Right cardiac atrium (tissue), 5 donors: ENCODE data around the gene OR4E2. TPM values are rescaled to one million over a fixed set of nuclear protein-coding genes. Genes with fewer than 3 reads are reported as not detected.
"Not testable (repeated sequence)": the region's sequence is repeated elsewhere in the genome, so short reads cannot be mapped to it uniquely, and the experiment has no call there.

Experiments used
- ATAC-seq, 2 donors: fragments of 200-7000 bp; cut with Tn5 transposase; one replicate each; pipeline versions ENCODE4 v1.8.0 to v1.9.1; 2020; ENCODE audit warnings: moderate library complexity in 2 of 2, mild to moderate bottlenecking in 1 of 2
- DNase-seq, 3 donors: peaks; one replicate each; pipeline ENCODE4 v3.0.0-alpha.2; 2020
- H3K27ac ChIP-seq: one replicate; pipeline ENCODE4 v1.5.1; 2013; ENCODE audit warnings: mild to moderate bottlenecking, low read length, control low read depth, moderate library complexity
- H3K27me3 ChIP-seq: one replicate; pipeline ENCODE4 v1.6.1; 2013; ENCODE audit not compliant: control insufficient read depth, insufficient read depth
- H3K4me1 ChIP-seq: one replicate; pipeline ENCODE4 v1.6.1; 2013; ENCODE audit warnings: low read length; ENCODE audit not compliant: control insufficient read depth, insufficient read depth
- H3K4me3 ChIP-seq: one replicate; pipeline ENCODE4 v1.5.1; 2013; ENCODE audit warnings: low read length, control low read depth
- H3K9me3 ChIP-seq: one replicate; pipeline ENCODE4 v1.6.1; 2013; ENCODE audit warnings: low read length; ENCODE audit not compliant: control insufficient read depth
- WGBS: extraction: QIAGEN DNeasy Blood & Tissue Kit; methylation state at CpG from one replicate; pipeline ENCODE4 v1.1.7; 2013; 5-methylcytosine and 5-hydroxymethylcytosine counted together
- intact Hi-C, 4 donors: fragments of 100-400 bp; cut with DNase I; formaldehyde crosslinking; loops; one replicate each; pipeline versions ENCODE4 v1.11.0 to v1.14.0; 2022 to 2023
- polyA plus RNA-seq: library from polyadenylated mRNA; stranded (reverse); fragments of 200-250 nt; gene quantifications from one replicate; pipeline ENCODE4 v1.2.3, GENCODE V29; 2013
- total RNA-seq, 4 donors: library from RNA; stranded (reverse); fragmentation: NEBNext Ultra II Directional; extraction: Animal tissue kit (Norgen Biotek cat#: 25700); gene quantifications; one replicate each; pipeline ENCODE4 v1.2.1, GENCODE V29; 2021
- donor health status: healthy with polysubstance abuse.
- donor health status: DM: no; HTN: yes; CAD: no.
- donor health status: DM: no; HTN: no; CAD: no.
- donor health status: DM: no; HTN: yes; CAD: no; lungs with severe emphysema.
- donor health status: DM: yes; HTN: yes; CAD: no.

The OR4E2 gene
- total and polyA plus RNA-seq, 5 donors = not detected

GRCh38 chr14:21697662-21698061 is 44.0 kb downstream of the OR4E2 start:
- intact Hi-C loops, H3K27me3 ChIP-seq, H3K9me3 ChIP-seq, H3K27ac ChIP-seq, H3K4me3 ChIP-seq, H3K4me1 ChIP-seq, ATAC-seq: not testable (repeated sequence)
- DNase-seq = peak in 1 of 3 donors; percentile 41
- 90% methylated on average over 33 of the region's 33 CpGs for WGBS

GRCh38 chr14:21698538-21698937 is 44.9 kb downstream of the OR4E2 start:
- H3K4me1 ChIP-seq, H3K4me3 ChIP-seq, H3K9me3 ChIP-seq, intact Hi-C loops, DNase-seq, H3K27me3 ChIP-seq, H3K27ac ChIP-seq, ATAC-seq: not testable (repeated sequence)
- WGBS = 62% methylated on average over 2 of the region's 3 CpGs

- ATAC-seq (no peak), DNase-seq (no peak)
- Histone ChIP-seq H3K4me3 (no peak overlapping the region), H3K27ac (no peak overlapping the region), H3K9me3 (peaks cover 1% of the 10 kb centered on the region), H3K27me3 (no peaks in the 10 kb centered on the region), H3K4me1 (no peaks in the 10 kb centered on the region)
- WGBS = 89% methylated on average over 2 of the region's 2 CpGs
- intact Hi-C loops = no loop called here
These were observed 45.9 kb downstream of the OR4E2 start for GRCh38 chr14:21699551-21699950.

DNA sequence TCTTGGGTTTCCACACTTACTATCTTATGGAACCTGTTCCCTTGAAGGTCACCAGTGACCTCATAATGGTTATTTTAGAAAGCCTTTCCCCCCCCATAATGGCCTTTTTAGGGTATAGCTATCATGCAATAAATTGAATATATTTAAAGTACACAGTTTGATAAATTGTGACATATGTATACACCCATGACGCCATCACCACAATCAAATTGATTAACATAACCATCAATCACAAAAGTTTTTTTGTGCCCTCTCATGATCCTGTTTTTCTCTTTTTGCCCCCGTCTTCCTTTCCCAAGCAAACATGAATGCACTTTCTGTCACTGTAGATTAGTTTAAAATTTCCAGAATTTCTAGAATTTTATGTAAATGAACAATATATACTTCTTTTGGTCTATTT is 48.7 kb downstream of the OR4E2 start:
- 71% methylated on average over 2 of the region's 2 CpGs for WGBS
- Histone ChIP-seq H3K4me3 (no peak overlapping the region), H3K9me3 (peaks cover 1% of the 10 kb centered on the region), H3K27ac (no peak overlapping the region), H3K27me3 (no peaks in the 10 kb centered on the region), H3K4me1 (no peaks in the 10 kb centered on the region)
- intact Hi-C loops = no loop called here
- DNase-seq (no peak), ATAC-seq (no peak)

GRCh38 chr14:21703357-21704326 is 50.0 kb downstream of the OR4E2 start:
- no peaks in the 10 kb centered on the region for H3K4me1 ChIP-seq
- DNase-seq (no peak), ATAC-seq (no peak)
- 62% methylated on average over 2 of the region's 2 CpGs for WGBS
- peaks cover 1% of the 10 kb centered on the region for H3K9me3 ChIP-seq
- intact Hi-C loops = no loop called here
- no peaks in the 10 kb centered on the region for H3K27me3 ChIP-seq
- no peak overlapping the region for H3K4me3 ChIP-seq
- no peak overlapping the region for H3K27ac ChIP-seq

- no peak overlapping the region for H3K27ac ChIP-seq
- no peaks in the 10 kb centered on the region for H3K4me1 ChIP-seq
- no peak overlapping the region for H3K4me3 ChIP-seq
- H3K27me3 ChIP-seq = no peaks in the 10 kb centered on the region
- H3K9me3 ChIP-seq = peaks cover 1% of the 10 kb centered on the region
- DNase-seq (no peak), ATAC-seq (no peak)
- intact Hi-C loops = no loop called here
These were observed 50.7 kb downstream of the OR4E2 start for GRCh38 chr14:21704338-21704737.

GRCh38 chr14:21711360-21711961 is 57.8 kb downstream of the OR4E2 start:
- Histone ChIP-seq H3K9me3 (no peaks in the 10 kb centered on the region), H3K4me3 (no peak overlapping the region), H3K4me1 (no peaks in the 10 kb centered on the region), H3K27ac (no peak overlapping the region), H3K27me3 (no peaks in the 10 kb centered on the region)
- WGBS = 29% methylated on average over 3 of the region's 3 CpGs
- DNase-seq (no peak), ATAC-seq (no peak)
- intact Hi-C loops = no loop called here

DNA sequence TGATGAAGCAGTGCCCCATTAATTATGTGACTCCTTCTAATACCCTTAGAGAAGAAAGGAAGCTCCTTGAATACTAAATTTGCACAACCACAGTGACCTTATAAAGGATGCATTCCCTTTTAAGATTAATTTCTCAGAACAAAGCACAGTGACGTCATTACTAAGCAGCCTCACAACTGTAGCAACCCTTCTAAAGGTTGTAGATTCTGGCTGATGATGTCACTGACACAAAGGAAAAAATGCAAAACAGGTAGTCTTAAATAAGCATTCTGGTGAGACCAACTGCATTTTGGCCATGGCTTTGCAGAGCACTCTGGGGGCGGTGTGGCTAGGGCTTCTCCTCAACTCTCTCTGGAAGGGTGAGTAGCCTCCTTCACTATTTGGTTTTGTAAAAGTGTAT is 58.4 kb downstream of the OR4E2 start:
- Histone ChIP-seq H3K9me3 (no peaks in the 10 kb centered on the region), H3K4me1 (no peaks in the 10 kb centered on the region), H3K4me3 (no peak overlapping the region), H3K27ac (no peak overlapping the region), H3K27me3 (no peaks in the 10 kb centered on the region)
- WGBS = 84% methylated on average over 2 of the region's 2 CpGs
- no peak for DNase-seq
- no peak for ATAC-seq
- intact Hi-C loops = no loop called here

DNA sequence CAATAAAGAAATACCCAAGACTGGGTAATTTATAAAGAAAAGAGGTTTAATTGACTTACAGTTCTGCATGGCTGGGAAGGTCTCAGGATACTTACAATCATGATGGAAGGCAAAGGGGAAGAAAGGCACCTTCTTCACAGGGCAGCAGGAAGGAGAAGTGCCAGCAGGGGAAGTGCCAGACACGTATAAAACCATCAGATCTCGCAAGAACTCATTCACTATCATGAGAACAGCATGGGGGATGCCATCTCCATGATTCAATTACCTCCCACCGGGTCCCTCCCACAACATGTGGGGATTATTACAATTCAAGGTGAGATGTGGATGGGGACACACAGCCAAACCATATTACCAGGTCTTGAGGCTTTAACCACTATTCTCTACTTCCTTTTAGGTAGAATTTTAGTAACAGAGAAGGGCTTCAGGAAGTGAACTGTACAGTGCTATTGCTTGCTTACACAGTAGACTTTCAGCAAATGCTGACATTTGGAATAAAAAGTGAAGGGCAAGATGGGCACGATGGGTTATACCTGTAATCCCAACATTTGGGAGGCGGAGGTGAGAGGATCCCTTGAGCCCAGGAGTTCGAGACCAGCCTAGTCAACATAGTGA is 60.8 kb downstream of the OR4E2 start:
- Histone ChIP-seq H3K9me3 (no peaks in the 10 kb centered on the region), H3K4me1 (no peaks in the 10 kb centered on the region), H3K4me3 (no peak overlapping the region), H3K27me3 (no peaks in the 10 kb centered on the region), H3K27ac (no peak overlapping the region)
- DNase-seq (no peak), ATAC-seq (no peak)
- 62% methylated on average over 6 of the region's 6 CpGs for WGBS
- intact Hi-C loops = no loop called here
